ENCODE results near the gene GGCX.

Gene GGCX

GRCh38 chr2:85505551-85506238, 55.6 kb downstream of the GGCX start:
- no peak for DNase-seq

DNA sequence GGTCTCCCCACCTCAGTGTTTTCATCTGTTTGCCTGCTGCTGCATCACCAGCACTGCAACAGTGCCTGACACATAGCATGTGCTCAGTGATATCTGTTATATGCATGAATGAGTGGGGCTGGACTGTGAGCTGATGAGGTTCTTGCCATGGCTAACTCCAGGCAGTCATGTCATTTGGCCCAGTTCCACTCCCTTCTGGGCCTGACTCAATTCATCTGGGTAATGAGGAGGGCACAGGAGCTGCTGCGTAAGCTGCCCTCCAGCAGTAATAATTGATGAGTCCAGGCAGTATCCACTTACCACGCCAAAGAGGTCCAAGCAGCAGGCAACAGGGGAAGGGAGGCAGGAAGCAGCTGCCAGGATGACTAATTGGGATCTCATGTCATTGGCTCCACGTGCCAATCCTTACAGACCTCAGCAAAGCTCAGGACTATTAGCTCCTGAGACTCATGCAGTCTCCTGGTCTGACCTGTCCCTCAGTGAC, 56.5 kb downstream of the GGCX start:
- peak; percentile 56 for DNase-seq

DNA sequence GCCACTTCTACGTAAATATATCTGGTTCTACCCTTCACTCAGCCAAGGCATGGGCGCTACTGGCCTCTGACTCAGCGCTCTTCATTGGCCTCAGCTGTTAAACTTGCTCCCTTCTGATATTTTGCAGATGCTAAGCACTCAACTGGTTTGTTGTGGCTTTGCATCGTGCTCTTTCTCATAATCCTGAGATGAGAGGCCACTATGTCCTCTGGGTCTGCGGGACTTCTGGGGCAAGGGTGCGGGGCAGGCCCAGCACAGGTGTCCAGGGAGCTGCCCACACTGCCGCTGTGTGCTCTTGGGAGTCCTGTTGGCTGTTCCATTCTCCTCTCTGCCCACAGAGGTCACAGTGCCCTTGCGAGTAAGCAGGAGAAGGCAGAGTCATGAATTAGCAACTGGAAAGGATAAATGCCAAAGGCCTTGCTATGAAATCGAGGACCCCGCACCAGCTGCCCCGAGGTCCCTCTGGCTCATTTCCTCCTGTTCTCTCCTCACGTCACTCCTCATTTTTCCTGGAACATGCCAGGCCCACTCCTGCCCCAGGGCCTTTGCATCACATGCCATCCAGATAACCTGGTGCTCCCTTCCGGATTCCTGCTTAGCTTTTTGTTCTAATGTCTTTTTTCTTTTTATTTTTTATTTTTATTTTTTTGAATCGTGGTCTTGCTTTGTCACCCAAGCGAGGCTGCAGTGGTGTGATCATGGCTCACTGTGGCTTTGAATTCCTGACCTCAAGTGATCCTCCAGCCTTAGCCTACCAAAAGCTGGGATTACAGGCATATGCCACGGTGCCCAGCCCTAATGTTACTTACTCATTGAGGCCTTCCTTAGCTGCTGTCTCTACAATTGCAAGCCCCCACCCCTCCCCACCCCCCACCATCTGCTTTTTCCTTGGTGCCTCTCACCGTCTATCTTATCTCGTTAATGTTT, 57.2 kb downstream of the GGCX start:
- DNase-seq = no peak

DNA sequence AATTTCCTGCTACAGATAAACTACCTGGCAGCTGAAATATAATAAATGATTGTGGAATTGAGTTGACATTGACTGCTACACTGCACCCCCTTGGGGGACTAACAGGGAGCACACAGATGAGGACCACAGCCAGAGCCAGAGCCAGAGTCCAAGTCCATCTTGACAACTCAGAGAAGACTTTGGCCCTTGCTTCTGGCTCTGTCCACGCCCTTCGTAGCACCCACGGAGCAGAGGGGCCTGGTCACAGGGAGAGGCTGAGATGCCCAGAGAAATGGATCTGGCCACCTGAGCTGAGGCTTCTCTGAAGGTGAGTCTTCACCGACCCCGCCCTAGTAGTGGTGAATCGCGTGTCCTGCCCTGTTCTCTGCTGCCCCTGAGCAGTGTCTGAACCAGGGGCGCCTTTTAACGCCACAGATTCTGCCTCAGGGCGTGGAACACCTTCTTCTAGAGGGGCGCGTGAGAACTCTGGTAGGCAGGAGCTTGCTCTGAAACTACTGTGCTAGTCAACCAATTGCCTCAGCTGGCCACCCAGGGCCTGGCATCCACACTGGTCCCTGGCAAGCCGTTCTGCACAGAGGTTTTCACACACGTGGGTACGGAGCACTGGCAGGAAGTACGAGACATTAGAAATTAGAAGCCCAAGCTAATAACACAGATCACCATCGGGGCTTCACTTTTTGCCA, 58.0 kb downstream of the GGCX start:
- no peak for DNase-seq

DNA sequence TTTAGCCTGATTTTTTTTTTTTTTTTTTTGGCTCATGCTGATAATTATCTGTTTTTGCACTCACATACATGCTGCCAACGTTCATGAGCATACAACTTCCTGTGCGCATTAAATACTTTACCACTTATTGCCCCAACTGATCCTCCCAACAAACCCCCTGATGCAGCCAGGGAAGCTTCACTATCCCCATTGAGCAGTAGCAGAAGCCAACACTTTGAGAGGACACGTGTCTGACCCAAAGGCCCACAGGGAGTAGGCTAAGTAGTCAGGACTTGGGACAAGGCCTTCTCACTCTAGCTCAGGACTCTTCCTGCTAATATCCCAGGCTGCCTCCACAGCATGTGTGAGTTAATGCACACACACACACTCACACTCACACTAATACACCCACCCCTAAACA, 58.6 kb downstream of the GGCX start:
- DNase-seq = no peak

DNA sequence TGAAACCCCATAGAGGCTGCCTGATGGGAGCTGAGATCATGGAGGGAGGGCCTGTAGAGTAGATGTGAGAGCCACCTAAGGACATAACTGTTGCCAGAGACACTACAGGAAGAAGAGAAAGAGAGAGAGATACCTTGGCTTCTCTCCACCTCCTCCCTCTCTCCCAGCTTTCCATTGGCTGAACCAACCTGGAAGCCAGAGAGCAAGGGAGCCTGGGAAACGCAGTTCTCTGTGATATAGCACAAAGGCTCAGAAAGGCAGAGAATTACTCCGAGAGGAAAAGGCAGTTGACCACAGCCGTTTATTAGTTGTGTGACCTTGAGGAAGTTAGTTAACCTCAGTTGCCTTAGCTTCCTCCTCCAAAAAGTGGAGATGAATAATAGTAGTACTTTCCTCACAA, 60.0 kb downstream of the GGCX start:
- no peak for DNase-seq

DNA sequence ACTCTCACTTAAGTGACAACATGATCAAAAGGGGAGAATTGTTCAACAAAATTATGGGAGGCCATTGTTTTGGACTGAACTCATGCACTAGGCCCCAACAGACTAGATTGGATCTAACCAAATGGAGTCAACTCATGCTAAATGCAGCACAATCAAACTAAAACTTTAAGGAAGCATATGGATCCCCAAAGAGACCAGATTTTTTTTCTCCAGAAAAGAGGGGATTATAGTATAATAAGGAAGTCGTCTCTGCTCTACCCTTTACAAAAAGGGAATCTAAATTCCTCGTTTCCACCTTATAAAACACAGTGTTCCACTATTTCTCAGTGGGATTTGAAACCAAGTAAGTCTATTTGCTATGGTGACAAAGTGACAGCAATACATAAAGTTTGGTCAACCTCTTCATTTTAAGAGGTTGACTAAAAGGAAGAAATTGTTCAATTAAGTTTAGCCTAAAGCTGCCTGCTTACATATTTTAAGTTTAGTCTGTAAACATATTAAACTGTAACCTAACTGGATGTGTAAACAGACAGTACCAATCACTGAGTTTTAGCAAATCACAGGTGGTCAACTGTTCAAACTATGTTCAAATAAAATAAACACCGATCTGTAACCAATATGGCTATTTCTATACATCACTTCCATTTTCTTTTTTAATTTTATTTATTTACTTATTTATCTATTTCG, 63.2 kb downstream of the GGCX start:
- no peak for DNase-seq

GRCh38 chr2:85496436-85496835, 64.9 kb downstream of the GGCX start:
- DNase-seq = no peak

Data from NCI-H1694 treated with DMSO at 0.1 percent for 48 hours (cell line).